ENCODE data around the gene UNC5B. TPM values are rescaled to one million over a fixed set of nuclear protein-coding genes. Genes with fewer than 3 reads are reported as not detected.

Gene UNC5B
- total and polyA plus RNA-seq, 11 donors = 4.8 to 22.8 (median 10.1) TPM

- no peak for ATAC-seq
- WGBS, 4 donors = 56 to 70% (median 61%) methylated on average over 5 of the region's 5 CpGs
- H3K4me3 ChIP-seq = no peak overlapping the region
These were observed 2.4 kb upstream of the UNC5B start for GRCh38 chr10:71209731-71210541.

GRCh38 chr10:71210542-71210871, 1.9 kb upstream of the UNC5B start:
- H3K36me3 ChIP-seq = no peaks in the 10 kb centered on the region
- peaks cover 0 to 45% (median 0%) of the 10 kb centered on the region in 9 donors for H3K27me3 ChIP-seq
- WGBS, 4 donors = 51 to 74% (median 65%) methylated on average over 5 of the region's 5 CpGs
- TF ChIP-seq CTCF (IDR thresholded peaks at IDR 0.05) (no peak), POLR2A (IDR thresholded peaks at IDR 0.05) (no peak)
- peaks cover 0 to 39% (median 22%) of the 10 kb centered on the region in 12 donors for H3K4me1 ChIP-seq
- ATAC-seq (no peak), DNase-seq (no peak)
- no peaks in the 10 kb centered on the region for H3K9me3 ChIP-seq
- intact Hi-C loops (cut with DNase I) = loop anchor here in 7 of 10 donors (2.0 to 10.0 kb wide), 6 partner anchors 52 to 308 kb away; no protein-coding TSS in a partner anchor
- no peak overlapping the region for H3K4me3 ChIP-seq
- no peak overlapping the region for H3K27ac ChIP-seq

More at GRCh38 chr10:71209731-71210541, 2.4 kb upstream of the UNC5B start:
- TF ChIP-seq POLR2A (IDR thresholded peaks at IDR 0.05) = no peak
- no peak for TF ChIP-seq CTCF (IDR thresholded peaks at IDR 0.05)
- DNase-seq = no peak
- Histone ChIP-seq H3K36me3 (no peaks in the 10 kb centered on the region), H3K27ac (no peak overlapping the region), H3K27me3 (peaks cover 0 to 45% (median 0%) of the 10 kb centered on the region in 9 donors), H3K4me1 (peaks cover 0 to 37% (median 18%) of the 10 kb centered on the region in 12 donors), H3K9me3 (no peaks in the 10 kb centered on the region)
- intact Hi-C loops (cut with DNase I) = loop anchor here (1.0 to 10.0 kb wide), 18 partner anchors 52 to 308 kb away; no protein-coding TSS in a partner anchor

- intact Hi-C loops (cut with DNase I) = loop anchor here in 7 of 10 donors (2.0 to 10.0 kb wide), 6 partner anchors 51 to 309 kb away; no protein-coding TSS in a partner anchor
These were observed 1.3 kb upstream of the UNC5B start for GRCh38 chr10:71211053-71211452.

More at GRCh38 chr10:71211053-71211452, 1.3 kb upstream of the UNC5B start:
- H3K27me3 ChIP-seq = peaks cover 0 to 45% (median 0%) of the 10 kb centered on the region in 9 donors
- H3K4me3 ChIP-seq = no peak overlapping the region
- no peaks in the 10 kb centered on the region for H3K36me3 ChIP-seq
- H3K4me1 ChIP-seq = peaks cover 0 to 44% (median 27%) of the 10 kb centered on the region in 12 donors
- H3K9me3 ChIP-seq = no peaks in the 10 kb centered on the region
- WGBS, 4 donors = 63 to 80% (median 74%) methylated on average over 4 of the region's 4 CpGs
- no peak overlapping the region for H3K27ac ChIP-seq
- TF ChIP-seq CTCF (IDR thresholded peaks at IDR 0.05) = no peak
- TF ChIP-seq POLR2A (IDR thresholded peaks at IDR 0.05) = no peak
- DNase-seq (peak in 1 of 5 donors; percentile 26), ATAC-seq (no peak)
